HG03521 (cell line): ENCODE results near the gene LAP3.

Source experiments
- ATAC-seq: cut with Tn5 transposase; IDR thresholded peaks from one replicate; pipeline ENCODE4 v1.9.1; 2021; ENCODE audit warnings: mild to moderate bottlenecking, moderate library complexity; ENCODE audit not compliant: unreplicated experiment

Gene LAP3

DNA sequence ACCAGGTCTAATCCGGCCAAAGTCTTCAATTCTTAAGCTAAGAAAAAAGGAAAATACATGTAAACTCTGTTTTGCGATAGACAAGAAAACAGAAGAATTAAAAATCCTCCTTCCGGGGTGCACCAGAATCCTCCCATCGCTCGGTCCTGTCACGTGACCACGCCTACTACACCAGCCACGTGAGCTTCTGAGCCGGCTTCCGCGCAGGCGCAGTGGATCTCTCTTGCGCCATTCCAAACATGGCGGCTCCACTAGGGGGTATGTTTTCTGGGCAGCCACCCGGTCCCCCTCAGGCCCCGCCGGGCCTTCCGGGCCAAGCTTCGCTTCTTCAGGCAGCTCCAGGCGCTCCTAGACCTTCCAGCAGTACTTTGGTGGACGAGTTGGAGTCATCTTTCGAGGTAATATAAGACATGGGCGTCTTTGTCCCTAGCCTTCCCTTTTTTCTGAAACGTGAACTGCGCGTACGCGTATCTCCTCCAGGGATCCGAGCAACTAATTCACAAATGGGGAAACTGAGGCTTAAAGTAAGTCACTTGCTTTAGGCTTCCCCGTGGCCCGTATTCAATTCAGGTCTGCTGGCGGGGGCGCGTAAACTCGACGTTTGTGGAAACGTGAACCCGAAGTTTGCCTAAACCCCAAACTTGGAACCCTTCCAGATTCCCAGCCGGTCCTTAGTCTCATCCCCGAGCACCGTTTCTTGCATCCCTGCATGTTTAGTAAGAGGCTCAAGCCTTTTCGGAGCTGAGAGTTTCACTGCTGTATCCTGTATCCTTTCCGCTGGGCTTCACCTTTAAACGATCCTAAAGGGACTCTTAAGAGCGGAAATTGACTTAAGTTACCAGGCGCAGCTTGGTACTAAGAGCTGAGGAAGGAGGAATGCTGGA lies 37.7 kb downstream of the LAP3 start, which contains the start of gene MED28:
Gene MED28 (plus strand): TSS at position 226 of the 884 bp plus-strand sequence. CDS start 14 bp downstream, at position 240.
- ATAC-seq, result peak; percentile 88

- ATAC-seq, result no peak
Observed at GRCh38 chr4:17616283-17616682, 39.3 kb downstream of the LAP3 start.

GRCh38 chr4:17618926-17619325 lies 41.9 kb downstream of the LAP3 start:
- no peak for ATAC-seq

GRCh38 chr4:17619416-17620105 lies 42.6 kb downstream of the LAP3 start:
- ATAC-seq, result no peak

DNA sequence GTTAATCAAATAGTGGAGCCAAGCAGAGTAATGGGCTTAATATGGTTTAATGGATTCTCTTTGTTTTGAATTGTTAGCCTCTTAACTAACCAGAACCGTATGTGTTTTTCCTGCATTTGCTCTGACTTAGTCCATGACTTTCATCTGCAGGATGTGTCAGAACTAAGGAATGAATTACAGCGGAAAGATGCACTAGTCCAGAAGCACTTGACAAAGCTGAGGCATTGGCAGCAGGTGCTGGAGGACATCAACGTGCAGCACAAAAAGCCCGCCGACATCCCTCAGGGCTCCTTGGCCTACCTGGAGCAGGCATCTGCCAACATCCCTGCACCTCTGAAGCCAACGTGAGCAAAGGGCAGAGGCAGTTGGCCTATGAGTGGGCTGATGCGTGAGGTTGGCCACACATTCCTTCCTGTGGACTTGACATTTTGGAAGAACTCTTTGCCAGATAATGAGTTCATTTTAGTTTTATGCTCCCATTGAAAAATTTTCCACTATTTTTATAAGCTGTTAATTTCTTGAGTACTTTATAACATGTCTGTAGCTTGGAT lies 46.5 kb downstream of the LAP3 start:
- ATAC-seq, result no peak

- no peak for ATAC-seq
Observed at GRCh38 chr4:17624821-17625220, 47.8 kb downstream of the LAP3 start.

- ATAC-seq, result no peak
Observed at GRCh38 chr4:17630228-17630627, 53.2 kb downstream of the LAP3 start.

- ATAC-seq, result no peak
Observed at GRCh38 chr4:17633600-17633999, 56.6 kb downstream of the LAP3 start.

DNA sequence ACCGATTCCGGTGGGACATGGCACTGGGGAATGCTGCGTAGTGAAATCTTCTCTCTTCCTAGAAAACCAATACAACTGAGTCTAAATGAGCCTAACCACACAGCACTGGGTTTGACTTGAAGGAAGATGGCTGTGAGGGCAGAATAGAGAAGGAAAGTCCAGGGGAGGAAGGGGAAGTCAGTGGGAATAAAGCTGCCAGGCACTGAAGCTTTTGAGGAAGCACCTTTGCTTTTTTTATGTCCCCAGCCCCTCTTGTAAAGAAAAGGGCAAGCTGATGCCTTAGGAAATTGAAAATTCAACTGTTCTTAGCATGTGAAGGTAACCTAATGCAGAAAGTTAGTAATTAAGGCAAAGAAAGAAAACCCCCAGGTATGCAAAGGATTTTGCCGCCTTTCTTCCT lies 58.1 kb downstream of the LAP3 start:
- no peak for ATAC-seq

DNA sequence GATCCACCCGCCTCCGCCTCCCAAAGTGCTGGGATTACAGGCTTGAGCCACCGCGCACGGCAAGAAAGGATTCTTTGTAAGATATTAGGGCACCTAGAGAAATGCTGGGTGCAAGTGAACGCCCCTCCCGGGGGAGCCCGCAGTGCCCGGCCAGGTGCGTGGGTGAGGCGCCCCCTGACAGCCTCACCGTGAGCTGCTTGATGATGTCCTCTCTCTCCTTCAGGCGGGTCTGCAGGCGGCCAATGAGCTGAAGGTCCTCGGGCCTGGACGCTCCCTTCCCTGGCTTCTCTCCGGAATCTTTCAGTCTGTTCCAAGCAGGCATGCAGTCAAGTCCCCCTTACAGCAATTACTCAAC lies 59.3 kb downstream of the LAP3 start:
- no peak for ATAC-seq

DNA sequence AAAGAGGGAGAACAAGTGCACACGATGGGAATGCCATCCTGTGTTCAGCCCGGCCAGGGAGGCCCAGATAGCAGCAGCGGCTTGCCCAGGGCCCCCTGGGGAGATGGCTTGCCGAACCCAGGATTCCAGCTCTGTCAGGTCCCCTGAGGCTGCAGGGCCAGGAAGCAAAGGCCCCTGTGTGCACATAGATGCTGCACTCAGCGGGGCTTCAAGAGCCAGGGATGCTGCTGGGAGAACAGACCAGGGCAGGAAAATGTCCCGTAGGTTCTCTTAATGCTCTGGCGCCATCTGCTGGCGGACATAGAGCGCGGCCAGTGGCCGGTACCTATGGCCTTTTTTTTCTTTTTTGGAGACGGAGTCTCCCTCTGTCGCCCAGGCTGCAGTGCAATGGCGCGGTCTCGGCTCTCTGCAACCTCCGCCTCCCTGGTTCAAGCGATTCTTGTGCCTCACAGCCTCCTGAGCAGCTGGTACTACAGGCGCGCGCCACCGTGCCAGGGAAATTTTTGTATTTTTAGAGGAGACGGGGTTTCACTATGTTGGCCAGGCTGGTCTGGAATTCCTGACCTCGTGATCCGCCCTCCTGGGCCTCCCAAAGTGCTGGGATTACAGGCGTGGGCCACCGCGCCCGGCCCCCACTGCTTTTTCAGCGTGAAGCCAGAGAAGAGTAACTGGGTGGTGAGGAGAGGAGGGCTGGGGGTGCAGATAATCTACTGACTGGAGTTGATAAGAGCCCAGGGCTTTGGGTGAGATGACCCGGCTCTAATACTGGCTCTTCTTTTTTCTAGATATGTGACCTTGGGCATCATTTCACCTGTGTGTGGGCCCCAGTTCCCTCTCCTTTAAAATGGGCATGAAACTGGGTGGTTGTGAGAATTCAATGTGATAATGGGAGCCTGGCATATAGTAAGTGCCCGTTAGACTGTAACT lies 60.0 kb downstream of the LAP3 start:
- peak; percentile 76 for ATAC-seq

GRCh38 chr4:17639136-17639535 lies 62.1 kb downstream of the LAP3 start:
- ATAC-seq, result no peak

- no peak for ATAC-seq
Observed at GRCh38 chr4:17642398-17642783, 65.4 kb downstream of the LAP3 start.

GRCh38 chr4:17646693-17647092 lies 69.7 kb downstream of the LAP3 start:
- ATAC-seq, result no peak

GRCh38 chr4:17647176-17647806 lies 70.3 kb downstream of the LAP3 start:
- ATAC-seq, result no peak

GRCh38 chr4:17647927-17648326 lies 70.9 kb downstream of the LAP3 start:
- ATAC-seq, result no peak

GRCh38 chr4:17650406-17650805 lies 73.4 kb downstream of the LAP3 start:
- no peak for ATAC-seq

GRCh38 chr4:17654701-17655100 lies 77.7 kb downstream of the LAP3 start:
- ATAC-seq, result no peak

DNA sequence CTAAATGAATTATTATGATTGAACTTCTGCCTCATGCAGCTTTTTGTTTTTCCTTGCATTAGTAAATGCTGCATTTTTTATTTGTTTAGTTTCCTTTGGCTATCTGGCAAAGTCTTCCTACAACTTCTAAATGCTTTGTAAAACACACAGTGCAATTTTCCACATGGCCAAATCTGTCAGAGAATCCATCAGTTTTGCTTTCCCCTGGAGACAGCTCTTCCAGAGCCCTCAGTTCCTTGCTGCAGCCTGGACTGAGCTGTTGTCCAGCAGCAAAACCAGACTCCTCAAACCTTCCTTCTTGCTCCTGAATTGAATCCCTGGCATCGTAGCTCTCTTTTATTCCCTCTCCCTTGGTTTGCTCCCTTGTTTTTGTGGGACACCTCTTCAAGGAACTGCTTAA lies 80.1 kb downstream of the LAP3 start:
- no peak for ATAC-seq
